GM20431 (cell line): ENCODE results near the gene PARD6G.
"Not testable (repeated sequence)": the region's sequence is repeated elsewhere in the genome, so short reads cannot be mapped to it uniquely, and the experiment has no call there.

ENCODE experiments used
- in situ Hi-C: fragments of 300-500 bp; cut with MseI, MboI; formaldehyde crosslinking; loops from one replicate; pipeline ENCODE4 v1.15.0; 2020; ENCODE audit warnings: low sequenced_read_pairs; ENCODE audit not compliant: unreplicated experiment

PARD6G gene

GRCh38 chr18:80243204-80243603, 4.1 kb downstream of the PARD6G start:
- in situ Hi-C loops: no loop called here

DNA sequence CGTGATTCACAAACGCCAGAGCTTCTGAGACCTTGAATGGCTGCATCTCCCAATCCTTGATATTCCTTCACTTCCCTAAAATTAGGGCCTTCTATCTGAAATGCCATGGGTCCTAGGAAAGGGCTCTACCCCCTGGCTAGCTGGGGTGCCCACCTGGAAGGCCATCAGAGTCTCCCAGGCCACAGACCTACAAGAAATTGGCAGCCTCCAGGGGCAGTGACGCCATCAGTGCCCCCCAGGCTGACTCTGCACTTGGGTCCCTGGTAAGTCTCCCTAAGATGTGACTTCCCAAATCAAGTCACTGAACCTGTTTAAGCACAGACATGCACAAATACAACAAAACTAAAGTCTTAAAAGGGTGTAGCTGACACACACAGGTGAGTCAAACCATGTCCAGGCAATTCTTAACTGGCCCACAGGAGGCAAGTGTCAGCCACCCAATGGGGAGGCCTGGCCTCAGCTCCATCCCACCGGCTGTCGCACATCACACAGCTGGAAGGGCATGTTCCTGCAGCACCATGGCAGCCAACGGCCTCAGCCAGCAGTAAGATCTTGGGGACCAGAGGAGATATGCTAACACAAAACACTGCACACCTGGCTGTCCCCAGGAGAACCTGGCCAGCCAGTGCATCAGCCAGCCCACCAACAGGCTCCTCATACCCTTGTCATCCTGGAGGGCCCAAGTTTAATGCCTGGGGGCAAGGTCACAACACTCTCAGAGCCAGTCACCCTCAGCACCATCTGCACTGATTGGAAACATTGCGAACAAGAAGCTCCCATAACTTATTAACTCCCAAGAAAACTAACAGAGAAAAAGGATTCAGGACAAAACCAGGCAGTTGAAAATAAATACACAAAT, 5.2 kb downstream of the PARD6G start:
- in situ Hi-C loops: no loop called here

- in situ Hi-C loops: no loop called here
Measured at GRCh38 chr18:80239830-80240229, 7.5 kb downstream of the PARD6G start.

- in situ Hi-C loops: no loop called here
Measured at GRCh38 chr18:80238651-80239260, 8.6 kb downstream of the PARD6G start.

- in situ Hi-C loops: not testable (repeated sequence)
Measured at GRCh38 chr18:80237519-80237918, 9.8 kb downstream of the PARD6G start.

DNA sequence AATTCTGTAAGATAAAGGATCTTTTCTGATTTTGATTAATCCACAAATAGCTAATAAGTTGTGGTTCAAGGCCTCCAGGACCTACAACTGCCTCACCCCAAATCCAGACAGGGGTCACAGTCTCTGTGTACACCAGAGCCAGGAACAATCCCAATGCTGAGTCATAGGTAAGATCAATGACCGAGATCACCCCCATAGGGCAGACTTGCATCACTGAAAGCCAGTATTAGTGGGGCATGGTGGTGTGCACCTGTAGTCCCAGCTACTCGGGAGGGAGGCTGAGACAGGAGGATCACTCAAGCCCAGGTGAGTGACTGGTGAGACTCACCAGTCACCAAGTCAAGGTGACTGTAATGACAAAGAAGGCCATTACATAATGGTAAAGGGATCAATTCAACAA, 12.9 kb downstream of the PARD6G start:
- in situ Hi-C loops: no loop called here

DNA sequence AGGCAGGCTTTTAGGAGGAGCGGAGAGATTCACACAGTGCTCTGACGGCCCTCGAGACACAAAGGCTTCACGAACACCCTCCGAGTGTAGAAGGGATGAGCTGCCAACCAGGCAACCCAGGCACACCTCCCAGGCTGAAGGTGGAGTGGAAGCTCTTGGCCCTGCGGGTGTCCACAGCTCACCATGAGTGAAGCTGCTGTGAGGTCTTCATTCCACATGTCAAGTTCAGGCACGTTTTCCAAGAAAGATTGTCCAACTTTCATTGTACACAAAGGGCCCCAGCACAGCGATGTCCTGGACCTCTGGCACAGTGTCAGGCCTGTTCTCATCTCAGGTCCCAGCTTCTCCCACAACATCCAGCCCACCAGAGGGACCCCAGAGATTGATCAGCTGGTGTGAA, 13.4 kb downstream of the PARD6G start:
- in situ Hi-C loops: no loop called here

- in situ Hi-C loops: no loop called here
Measured at GRCh38 chr18:80233201-80233835, 14.0 kb downstream of the PARD6G start.

GRCh38 chr18:80232710-80233109, 14.6 kb downstream of the PARD6G start:
- in situ Hi-C loops: no loop called here

GRCh38 chr18:80232030-80232429, 15.3 kb downstream of the PARD6G start:
- in situ Hi-C loops: no loop called here

- in situ Hi-C loops: no loop called here
Measured at GRCh38 chr18:80231616-80232015, 15.7 kb downstream of the PARD6G start.

GRCh38 chr18:80231151-80231550, 16.2 kb downstream of the PARD6G start:
- in situ Hi-C loops: no loop called here

DNA sequence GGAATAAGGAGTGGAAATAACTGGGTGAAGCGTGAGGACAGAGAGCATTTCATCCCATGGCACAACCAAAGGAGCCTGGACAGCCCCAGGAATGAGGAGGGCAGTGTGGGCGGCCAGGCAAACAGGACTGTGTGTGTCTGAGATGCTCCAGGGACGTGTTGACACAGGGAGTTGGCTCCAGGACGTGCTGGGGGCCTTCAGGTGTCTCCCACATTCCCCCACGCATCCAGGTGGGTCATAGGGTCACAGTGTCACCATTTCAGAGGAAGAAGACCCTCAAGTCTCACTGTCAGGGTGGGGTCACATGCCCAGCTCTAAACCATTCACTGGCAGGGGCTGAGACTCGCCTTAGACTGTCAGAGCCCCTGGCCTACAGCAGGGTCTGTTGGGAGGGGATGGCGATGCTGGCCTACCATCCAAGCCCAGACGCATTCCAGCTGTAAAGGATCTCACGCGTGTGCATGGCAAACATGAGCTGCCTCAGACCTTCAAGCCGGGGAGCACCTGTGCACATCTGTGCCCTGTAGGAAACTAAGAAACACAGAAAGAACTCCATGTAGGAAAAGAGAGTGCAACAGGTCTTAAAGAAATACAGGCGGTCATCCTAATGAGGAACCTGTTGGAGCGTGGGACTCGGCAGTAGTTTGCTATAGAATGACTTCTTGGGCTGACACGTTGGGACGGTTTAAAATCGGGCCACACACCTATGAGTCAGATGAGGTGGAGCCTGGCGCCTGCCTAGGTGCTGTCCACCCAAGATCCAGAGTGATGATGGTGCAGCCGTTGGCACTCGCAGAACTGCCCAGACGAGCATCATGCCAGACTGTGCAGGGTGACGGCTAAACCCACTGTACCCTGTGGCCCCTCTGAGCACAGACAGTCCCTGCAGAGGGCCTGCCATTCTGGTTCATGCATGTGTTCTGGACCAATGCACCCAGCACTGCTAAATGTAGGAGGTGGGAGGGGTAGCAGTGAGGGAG, 17.3 kb downstream of the PARD6G start:
- in situ Hi-C loops: no loop called here

GRCh38 chr18:80229363-80229762, 18.0 kb downstream of the PARD6G start:
- in situ Hi-C loops: no loop called here

DNA sequence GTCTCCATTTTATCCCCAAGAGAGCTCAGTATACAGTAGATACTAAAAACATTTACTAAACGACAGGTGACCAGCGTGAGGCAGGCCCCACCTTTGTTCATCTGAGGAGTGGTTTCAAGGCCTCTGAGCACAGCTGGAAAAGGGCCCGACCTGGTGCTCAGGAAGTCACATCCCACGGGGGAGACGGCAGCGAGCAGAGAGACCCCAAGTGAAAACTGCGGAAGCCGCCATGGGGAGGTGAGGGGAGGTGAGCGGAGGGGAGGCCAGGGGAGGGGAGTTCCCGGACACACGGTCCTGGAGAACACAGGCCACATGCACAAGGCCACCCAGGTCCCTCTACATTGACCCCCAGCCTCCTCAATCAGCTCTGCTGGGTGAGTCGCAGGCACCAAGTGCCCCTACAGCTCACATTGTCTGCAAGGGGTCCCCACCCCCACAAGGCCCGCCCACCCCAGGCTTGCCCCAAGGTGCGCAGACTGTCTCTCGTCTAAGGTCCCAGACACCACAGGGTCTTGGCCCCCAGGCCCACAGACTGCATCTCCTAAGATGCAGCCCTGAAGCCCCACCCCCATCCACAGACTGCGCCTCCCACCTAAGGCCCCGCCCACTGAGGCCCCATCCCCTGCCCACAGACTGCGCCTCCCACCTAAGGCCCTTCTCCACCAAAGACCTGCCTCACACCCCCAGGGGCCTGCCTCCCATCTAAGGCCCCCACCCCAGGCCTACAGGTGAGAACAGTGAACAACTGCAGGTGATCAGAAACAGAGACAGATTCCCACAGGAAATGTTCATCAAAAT, 19.1 kb downstream of the PARD6G start:
- in situ Hi-C loops: no loop called here

DNA sequence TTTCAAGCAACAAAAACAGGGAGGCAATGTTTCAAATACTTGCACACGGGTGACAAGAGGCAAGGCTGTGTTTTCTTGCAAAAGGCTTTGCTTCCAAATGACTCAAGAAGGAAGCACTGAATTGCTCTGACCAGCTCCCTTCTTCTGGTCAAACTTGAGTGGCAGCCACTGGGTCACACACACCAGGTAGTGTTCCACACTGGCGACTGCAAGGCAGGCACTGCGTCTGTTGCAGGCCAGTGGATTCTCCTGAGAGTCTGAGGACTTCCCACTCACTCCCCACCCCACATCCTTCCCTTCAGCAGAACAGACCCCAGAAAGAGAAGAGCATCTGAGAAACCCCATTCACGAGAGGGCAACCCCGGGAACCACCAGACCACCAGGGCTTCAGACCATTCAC, 19.8 kb downstream of the PARD6G start:
- in situ Hi-C loops: no loop called here

DNA sequence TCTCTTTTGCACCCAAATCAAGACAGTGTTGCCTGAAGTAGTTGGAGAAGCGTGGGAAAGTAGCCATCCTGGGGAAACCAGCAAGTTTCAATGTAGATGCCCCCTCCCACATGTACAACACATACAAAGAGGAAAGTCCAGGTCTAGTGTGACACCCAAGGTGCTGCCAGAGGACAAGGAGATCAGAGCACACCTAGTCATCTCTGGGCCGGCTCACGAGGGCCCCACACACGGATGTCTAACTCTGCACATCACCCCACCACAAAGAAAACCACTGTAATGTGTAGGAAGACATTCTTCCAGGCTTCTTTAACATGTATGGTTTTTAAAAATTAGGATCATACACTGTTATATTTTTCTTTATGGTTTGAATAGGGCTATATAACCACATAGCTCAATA, 21.6 kb downstream of the PARD6G start:
- in situ Hi-C loops: no loop called here

- in situ Hi-C loops: no loop called here
Measured at GRCh38 chr18:80223581-80224148, 23.6 kb downstream of the PARD6G start.

DNA sequence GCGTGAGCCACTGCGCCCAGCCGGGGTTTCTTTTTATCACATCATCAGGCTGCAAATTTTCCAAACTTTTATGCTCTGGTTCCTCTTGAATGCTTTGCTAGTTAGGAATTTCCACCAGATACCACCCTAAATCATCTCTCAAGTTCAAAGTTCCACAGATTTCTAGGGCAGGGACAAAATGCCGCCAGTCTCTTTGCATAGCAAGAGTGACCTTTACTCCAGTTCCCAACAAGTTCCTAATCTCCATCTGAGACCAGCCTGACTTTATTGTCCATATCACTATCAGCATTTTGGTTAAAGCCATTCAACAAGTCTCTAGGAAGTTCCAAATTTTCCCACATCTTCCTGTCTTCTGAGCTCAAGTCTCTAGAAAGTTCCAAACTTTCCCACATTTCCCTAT, 27.8 kb downstream of the PARD6G start:
- in situ Hi-C loops: not testable (repeated sequence)
